Neural cell (in vitro differentiated cells): ENCODE measurements around the gene CHCHD1. TPM values are rescaled to one million over a fixed set of nuclear protein-coding genes. Genes with fewer than 3 reads are reported as not detected.

Source experiments
- H2AFZ ChIP-seq: fragments of 200-600, 300-800 bp; sonication (generic), shearing (Covaris generic); 2 replicates; pipeline ENCODE4 v1.6.0; 2014; ENCODE audit warnings: low read depth, mild to moderate bottlenecking, antibody characterized with exemption, low read length, moderate library complexity
- H3F3A ChIP-seq: fragments of 200-600 bp; shearing (Covaris generic); 2 replicates; pipeline ENCODE4 v1.6.1; 2016; ENCODE audit warnings: mild to moderate bottlenecking, moderate library complexity, mixed read lengths, antibody characterized with exemption, low read length; ENCODE audit not compliant: insufficient read depth, poor library complexity, severe bottlenecking
- H3K27ac ChIP-seq: fragments of 200-600, 300-800 bp; sonication (generic), shearing (Covaris generic); 2 replicates; pipeline ENCODE4 v1.5.1; 2014; ENCODE audit warnings: mild to moderate bottlenecking, low read length, moderate library complexity
- H3K27me3 ChIP-seq: fragments of 300-800, 200-600 bp; sonication (generic), shearing (Covaris generic); 2 replicates; pipeline ENCODE4 v1.6.0; 2014; ENCODE audit warnings: mild to moderate bottlenecking, low read depth, low read length, moderate library complexity; ENCODE audit not compliant: insufficient read depth
- H3K36me3 ChIP-seq: fragments of 300-800, 200-600 bp; sonication (generic), shearing (Covaris generic); 2 replicates; pipeline ENCODE4 v1.5.1; 2014; ENCODE audit warnings: mild to moderate bottlenecking, antibody characterized with exemption, low read length, moderate library complexity; ENCODE audit not compliant: insufficient read depth
- H3K4me2 ChIP-seq: fragments of 300-800, 200-600 bp; sonication (generic), shearing (Covaris generic); 2 replicates; pipeline ENCODE4 v1.6.0; 2014; ENCODE audit warnings: mild to moderate bottlenecking, low read length
- H3K4me3 ChIP-seq: fragments of 300-800, 200-600 bp; sonication (generic), shearing (Covaris generic); 2 replicates; pipeline ENCODE4 v1.5.1; 2014; ENCODE audit warnings: mild to moderate bottlenecking, low read length, moderate library complexity
- H3K79me2 ChIP-seq: fragments of 200-600 bp; shearing (Covaris generic); replicated peaks from 2 replicates; pipeline ENCODE4 v1.6.0; 2014; ENCODE audit warnings: mild to moderate bottlenecking, low read length, moderate library complexity; ENCODE audit not compliant: insufficient read depth
- H3K9ac ChIP-seq: fragments of 300-800, 200-600 bp; sonication (generic), shearing (Covaris generic); 2 replicates; pipeline ENCODE4 v1.6.1; 2016; ENCODE audit warnings: mild to moderate bottlenecking, low read length, mixed read lengths
- H3K9me2 ChIP-seq: fragments of 200-600 bp; shearing (Covaris generic); 2 replicates; pipeline ENCODE4 v1.6.1; 2016; ENCODE audit warnings: mild to moderate bottlenecking, low read length, mixed read lengths; ENCODE audit not compliant: insufficient read depth
- H3K9me3 ChIP-seq: fragments of 200-600, 300-800 bp; sonication (generic), shearing (Covaris generic); 2 replicates; pipeline ENCODE4 v1.6.1; 2016; ENCODE audit warnings: mild to moderate bottlenecking, mixed run types, low read length, moderate library complexity, mixed read lengths
- H4K20me1 ChIP-seq: fragments of 200-600 bp; shearing (Covaris generic); 2 replicates; pipeline ENCODE4 v1.6.1; 2016; ENCODE audit warnings: mild to moderate bottlenecking, mixed run types; ENCODE audit not compliant: insufficient read depth
- EP300 ChIP-seq: fragments of 450-650 bp; conservative IDR thresholded peaks from 2 replicates; pipeline ENCODE4 v1.6.1; 2014; ENCODE audit warnings: antibody characterized with exemption, mild to moderate bottlenecking, moderate library complexity; ENCODE audit not compliant: poor library complexity, severe bottlenecking
- EZH2 ChIP-seq: fragments of 200-600, 300-800 bp; shearing (Covaris generic), sonication (generic); IDR thresholded peaks from 2 replicates; pipeline ENCODE4 v1.6.1; 2014; ENCODE audit warnings: antibody characterized with exemption, low read length, borderline replicate concordance, mild to moderate bottlenecking; ENCODE audit not compliant: insufficient read depth, poor library complexity, severe bottlenecking
- MXI1 ChIP-seq: fragments of 450-650 bp; conservative IDR thresholded peaks from 2 replicates; pipeline ENCODE4 v1.6.1; 2014; ENCODE audit warnings: antibody characterized with exemption, mild to moderate bottlenecking; ENCODE audit not compliant: poor library complexity, severe bottlenecking
- POLR2AphosphoS5 ChIP-seq: IDR thresholded peaks from 2 replicates; pipeline ENCODE4 v1.6.1; 2012
- RAD21 ChIP-seq: fragments of 450-650 bp; conservative IDR thresholded peaks from 2 replicates; pipeline ENCODE4 v1.6.1; 2014; ENCODE audit warnings: antibody characterized with exemption, mild to moderate bottlenecking, moderate library complexity
- SMC3 ChIP-seq: fragments of 450-650 bp; conservative IDR thresholded peaks from 2 replicates; pipeline ENCODE4 v1.6.1; 2014; ENCODE audit warnings: antibody characterized with exemption, mild to moderate bottlenecking, moderate library complexity; ENCODE audit not compliant: poor library complexity
- TAF1 ChIP-seq: IDR thresholded peaks from 2 replicates; pipeline ENCODE4 v1.6.1; 2012; ENCODE audit warnings: low read depth
- polyA plus RNA-seq: library from polyadenylated mRNA; depleted of rRNA; stranded (reverse); fragments of >200 nt; gene quantifications from 2 replicates; pipeline ENCODE4 v1.2.3, GENCODE V29; 2014
- TF ChIP-seq, protein P1 (sequence below): IDR thresholded peaks from 2 replicates; pipeline ENCODE4 v1.6.1; 2012; ENCODE audit warnings: borderline replicate concordance
- TF ChIP-seq, protein P2 (sequence below): fragments of 450-650 bp; IDR thresholded peaks from 2 replicates; pipeline ENCODE4 v1.5.1; 2014; ENCODE audit warnings: antibody characterized with exemption, mild to moderate bottlenecking, moderate library complexity; ENCODE audit not compliant: poor library complexity, severe bottlenecking

CHCHD1 gene
- polyA plus RNA-seq, 1 donor from 2014 or later = 82.5 TPM

DNA sequence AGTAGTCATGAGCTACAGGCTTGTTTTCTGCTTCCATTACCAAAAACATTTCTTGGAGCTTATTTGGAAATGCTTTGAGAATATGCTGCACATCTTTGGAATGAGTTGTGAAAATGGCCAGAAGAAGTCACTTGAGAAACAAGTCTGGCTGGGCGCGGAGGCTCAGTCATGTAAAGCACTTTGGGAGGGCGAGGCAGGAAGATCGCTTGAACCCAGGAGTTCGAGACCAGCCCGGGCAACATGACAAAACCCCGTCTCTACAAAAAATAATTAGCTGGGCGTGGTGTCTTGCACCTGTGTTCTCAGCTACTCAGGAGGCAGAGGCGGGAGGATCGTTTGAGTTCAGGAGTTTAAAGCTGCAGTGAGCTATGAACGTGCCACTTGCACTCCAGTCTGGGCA is 882 bp upstream of the CHCHD1 start:
- Histone ChIP-seq H3K9me2 (no peaks in the 10 kb centered on the region), H3K27ac (peak overlapping the region; percentile 76), H3K4me3 (peak overlapping the region; percentile 71), H3K27me3 (no peaks in the 10 kb centered on the region), H3K9ac (peak overlapping the region; percentile 79), H2AFZ (no peak overlapping the region), H3K36me3 (no peaks in the 10 kb centered on the region), H3F3A (no peaks in the 10 kb centered on the region), H3K4me2 (peak overlapping the region; percentile 94), H3K79me2 (peaks cover 39% of the 10 kb centered on the region), H3K9me3 (no peaks in the 10 kb centered on the region), H4K20me1 (no peaks in the 10 kb centered on the region)
- TF ChIP-seq, protein P1, sequence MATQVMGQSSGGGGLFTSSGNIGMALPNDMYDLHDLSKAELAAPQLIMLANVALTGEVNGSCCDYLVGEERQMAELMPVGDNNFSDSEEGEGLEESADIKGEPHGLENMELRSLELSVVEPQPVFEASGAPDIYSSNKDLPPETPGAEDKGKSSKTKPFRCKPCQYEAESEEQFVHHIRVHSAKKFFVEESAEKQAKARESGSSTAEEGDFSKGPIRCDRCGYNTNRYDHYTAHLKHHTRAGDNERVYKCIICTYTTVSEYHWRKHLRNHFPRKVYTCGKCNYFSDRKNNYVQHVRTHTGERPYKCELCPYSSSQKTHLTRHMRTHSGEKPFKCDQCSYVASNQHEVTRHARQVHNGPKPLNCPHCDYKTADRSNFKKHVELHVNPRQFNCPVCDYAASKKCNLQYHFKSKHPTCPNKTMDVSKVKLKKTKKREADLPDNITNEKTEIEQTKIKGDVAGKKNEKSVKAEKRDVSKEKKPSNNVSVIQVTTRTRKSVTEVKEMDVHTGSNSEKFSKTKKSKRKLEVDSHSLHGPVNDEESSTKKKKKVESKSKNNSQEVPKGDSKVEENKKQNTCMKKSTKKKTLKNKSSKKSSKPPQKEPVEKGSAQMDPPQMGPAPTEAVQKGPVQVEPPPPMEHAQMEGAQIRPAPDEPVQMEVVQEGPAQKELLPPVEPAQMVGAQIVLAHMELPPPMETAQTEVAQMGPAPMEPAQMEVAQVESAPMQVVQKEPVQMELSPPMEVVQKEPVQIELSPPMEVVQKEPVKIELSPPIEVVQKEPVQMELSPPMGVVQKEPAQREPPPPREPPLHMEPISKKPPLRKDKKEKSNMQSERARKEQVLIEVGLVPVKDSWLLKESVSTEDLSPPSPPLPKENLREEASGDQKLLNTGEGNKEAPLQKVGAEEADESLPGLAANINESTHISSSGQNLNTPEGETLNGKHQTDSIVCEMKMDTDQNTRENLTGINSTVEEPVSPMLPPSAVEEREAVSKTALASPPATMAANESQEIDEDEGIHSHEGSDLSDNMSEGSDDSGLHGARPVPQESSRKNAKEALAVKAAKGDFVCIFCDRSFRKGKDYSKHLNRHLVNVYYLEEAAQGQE = no peak
- TF ChIP-seq EP300 (no peak), MXI1 (no peak), SMC3 (no peak), TAF1 (no peak), EZH2 (no peak), RAD21 (no peak), POLR2AphosphoS5 (no peak)
- TF ChIP-seq, protein P2, sequence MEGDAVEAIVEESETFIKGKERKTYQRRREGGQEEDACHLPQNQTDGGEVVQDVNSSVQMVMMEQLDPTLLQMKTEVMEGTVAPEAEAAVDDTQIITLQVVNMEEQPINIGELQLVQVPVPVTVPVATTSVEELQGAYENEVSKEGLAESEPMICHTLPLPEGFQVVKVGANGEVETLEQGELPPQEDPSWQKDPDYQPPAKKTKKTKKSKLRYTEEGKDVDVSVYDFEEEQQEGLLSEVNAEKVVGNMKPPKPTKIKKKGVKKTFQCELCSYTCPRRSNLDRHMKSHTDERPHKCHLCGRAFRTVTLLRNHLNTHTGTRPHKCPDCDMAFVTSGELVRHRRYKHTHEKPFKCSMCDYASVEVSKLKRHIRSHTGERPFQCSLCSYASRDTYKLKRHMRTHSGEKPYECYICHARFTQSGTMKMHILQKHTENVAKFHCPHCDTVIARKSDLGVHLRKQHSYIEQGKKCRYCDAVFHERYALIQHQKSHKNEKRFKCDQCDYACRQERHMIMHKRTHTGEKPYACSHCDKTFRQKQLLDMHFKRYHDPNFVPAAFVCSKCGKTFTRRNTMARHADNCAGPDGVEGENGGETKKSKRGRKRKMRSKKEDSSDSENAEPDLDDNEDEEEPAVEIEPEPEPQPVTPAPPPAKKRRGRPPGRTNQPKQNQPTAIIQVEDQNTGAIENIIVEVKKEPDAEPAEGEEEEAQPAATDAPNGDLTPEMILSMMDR = no peak

DNA sequence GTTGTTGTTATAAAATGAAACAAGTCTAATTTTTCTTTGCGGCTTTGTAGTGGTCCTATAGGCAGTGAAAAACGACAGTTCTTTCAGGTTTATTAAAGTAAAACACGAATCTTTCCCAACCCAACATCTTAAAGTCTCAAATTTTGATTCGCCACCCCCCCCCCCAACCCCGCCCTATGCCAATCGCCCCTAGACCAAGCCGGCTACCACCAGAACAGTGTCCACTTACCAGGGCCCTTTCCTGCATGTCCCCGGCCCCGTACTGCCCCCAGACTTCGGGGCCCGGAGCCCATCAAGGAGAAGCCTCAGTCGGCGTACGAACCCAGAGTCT is 335 bp upstream of the CHCHD1 start:
- Histone ChIP-seq H3K27me3 (no peaks in the 10 kb centered on the region), H3K9me2 (no peaks in the 10 kb centered on the region), H3K9me3 (no peaks in the 10 kb centered on the region), H3F3A (no peaks in the 10 kb centered on the region), H3K9ac (peak overlapping the region; percentile 79), H3K4me2 (peak overlapping the region; percentile 94), H2AFZ (peak overlapping the region; percentile 49), H3K27ac (peak overlapping the region; percentile 76), H3K79me2 (peaks cover 45% of the 10 kb centered on the region), H3K4me3 (peak overlapping the region; percentile 71), H3K36me3 (no peaks in the 10 kb centered on the region), H4K20me1 (peaks cover 2% of the 10 kb centered on the region)
- TF ChIP-seq EZH2 (no peak), RAD21 (no peak), TAF1 (no peak), SMC3 (no peak), MXI1 (no peak), POLR2AphosphoS5 (no peak)

DNA sequence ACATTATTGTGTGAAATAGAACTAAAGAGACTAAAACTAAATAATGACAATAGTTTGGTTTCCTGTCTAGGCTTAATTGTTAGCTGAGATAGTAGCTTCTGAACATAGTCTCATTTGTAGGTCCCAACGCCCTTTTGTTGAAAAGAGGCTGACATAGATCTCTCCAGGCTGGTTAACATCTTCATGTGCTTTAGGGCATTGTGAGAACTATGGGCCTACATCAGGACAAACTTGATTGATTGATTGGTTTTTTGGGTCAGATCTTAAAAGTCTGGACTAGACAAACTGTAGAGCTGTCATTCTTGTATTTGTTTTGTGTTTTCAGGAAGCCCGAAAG is 869 bp downstream of the CHCHD1 start:
- Histone ChIP-seq H3K9ac (peak overlapping the region; percentile 79), H3F3A (no peaks in the 10 kb centered on the region), H3K4me3 (peak overlapping the region; percentile 71), H3K9me2 (no peaks in the 10 kb centered on the region), H3K9me3 (no peaks in the 10 kb centered on the region), H3K36me3 (no peaks in the 10 kb centered on the region), H2AFZ (no peak overlapping the region), H3K79me2 (peaks cover 56% of the 10 kb centered on the region), H3K4me2 (peak overlapping the region; percentile 59), H3K27me3 (no peaks in the 10 kb centered on the region), H3K27ac (peak overlapping the region; percentile 76), H4K20me1 (peaks cover 3% of the 10 kb centered on the region)
- no peak for TF ChIP-seq POLR2AphosphoS5
- TF ChIP-seq RAD21 = no peak
- no peak for TF ChIP-seq MXI1
- no peak for TF ChIP-seq SMC3
